Transverse colon (tissue), 4 donors: ENCODE measurements around the gene DLST.

Experiments
- POLR2AphosphoS5 ChIP-seq, 3 donors: sonication (generic); formaldehyde crosslinking; IDR thresholded peaks; one replicate each; pipeline ENCODE4 v1.6.1; 2016; ENCODE audit warnings: antibody characterized with exemption in 3 of 3
- TF ChIP-seq, protein P1 (sequence below), 5 experiments: fragments of 200-600 bp in 3 of 5; fragments of 450-650 bp in 2 of 5; sonication (generic) in 3 of 5; IDR thresholded peaks; 1 replicate in 2 of 5; 2 replicates in 3 of 5; pipeline ENCODE4 v1.5.1; 2016 to 2017; ENCODE audit warnings: antibody characterized with exemption in 5 of 5, inconsistent platforms in 3 of 5, mild to moderate bottlenecking in 2 of 5, moderate library complexity in 1 of 5

DNA sequence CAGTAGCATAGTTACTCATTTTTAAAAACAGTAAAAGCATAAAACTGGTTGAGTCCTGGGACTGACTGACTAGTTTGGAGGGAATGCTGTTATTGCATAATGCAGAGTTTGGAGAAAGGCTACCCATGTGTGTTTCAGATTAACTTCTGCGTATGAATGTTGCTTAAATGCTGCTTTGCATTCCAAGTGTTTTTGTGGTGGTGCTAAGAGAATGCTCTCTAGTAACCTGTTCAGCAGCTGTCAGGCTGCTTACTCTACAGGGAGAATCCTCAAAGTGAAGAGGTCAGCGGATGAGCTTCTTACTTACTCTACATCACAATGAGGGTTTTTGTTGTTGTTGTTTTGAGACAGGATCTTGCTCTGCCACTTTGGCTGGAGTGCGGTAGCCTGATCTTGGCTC is 4.3 kb downstream of the DLST start:
- TF ChIP-seq POLR2AphosphoS5 (IDR thresholded peaks at IDR 0.05): peak in 2 of 3 donors; percentile 14 to 59
- TF ChIP-seq, protein P1, sequence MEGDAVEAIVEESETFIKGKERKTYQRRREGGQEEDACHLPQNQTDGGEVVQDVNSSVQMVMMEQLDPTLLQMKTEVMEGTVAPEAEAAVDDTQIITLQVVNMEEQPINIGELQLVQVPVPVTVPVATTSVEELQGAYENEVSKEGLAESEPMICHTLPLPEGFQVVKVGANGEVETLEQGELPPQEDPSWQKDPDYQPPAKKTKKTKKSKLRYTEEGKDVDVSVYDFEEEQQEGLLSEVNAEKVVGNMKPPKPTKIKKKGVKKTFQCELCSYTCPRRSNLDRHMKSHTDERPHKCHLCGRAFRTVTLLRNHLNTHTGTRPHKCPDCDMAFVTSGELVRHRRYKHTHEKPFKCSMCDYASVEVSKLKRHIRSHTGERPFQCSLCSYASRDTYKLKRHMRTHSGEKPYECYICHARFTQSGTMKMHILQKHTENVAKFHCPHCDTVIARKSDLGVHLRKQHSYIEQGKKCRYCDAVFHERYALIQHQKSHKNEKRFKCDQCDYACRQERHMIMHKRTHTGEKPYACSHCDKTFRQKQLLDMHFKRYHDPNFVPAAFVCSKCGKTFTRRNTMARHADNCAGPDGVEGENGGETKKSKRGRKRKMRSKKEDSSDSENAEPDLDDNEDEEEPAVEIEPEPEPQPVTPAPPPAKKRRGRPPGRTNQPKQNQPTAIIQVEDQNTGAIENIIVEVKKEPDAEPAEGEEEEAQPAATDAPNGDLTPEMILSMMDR (IDR thresholded peaks at IDR 0.05): no peak
